ENCODE results near the gene ICA1.

DNA sequence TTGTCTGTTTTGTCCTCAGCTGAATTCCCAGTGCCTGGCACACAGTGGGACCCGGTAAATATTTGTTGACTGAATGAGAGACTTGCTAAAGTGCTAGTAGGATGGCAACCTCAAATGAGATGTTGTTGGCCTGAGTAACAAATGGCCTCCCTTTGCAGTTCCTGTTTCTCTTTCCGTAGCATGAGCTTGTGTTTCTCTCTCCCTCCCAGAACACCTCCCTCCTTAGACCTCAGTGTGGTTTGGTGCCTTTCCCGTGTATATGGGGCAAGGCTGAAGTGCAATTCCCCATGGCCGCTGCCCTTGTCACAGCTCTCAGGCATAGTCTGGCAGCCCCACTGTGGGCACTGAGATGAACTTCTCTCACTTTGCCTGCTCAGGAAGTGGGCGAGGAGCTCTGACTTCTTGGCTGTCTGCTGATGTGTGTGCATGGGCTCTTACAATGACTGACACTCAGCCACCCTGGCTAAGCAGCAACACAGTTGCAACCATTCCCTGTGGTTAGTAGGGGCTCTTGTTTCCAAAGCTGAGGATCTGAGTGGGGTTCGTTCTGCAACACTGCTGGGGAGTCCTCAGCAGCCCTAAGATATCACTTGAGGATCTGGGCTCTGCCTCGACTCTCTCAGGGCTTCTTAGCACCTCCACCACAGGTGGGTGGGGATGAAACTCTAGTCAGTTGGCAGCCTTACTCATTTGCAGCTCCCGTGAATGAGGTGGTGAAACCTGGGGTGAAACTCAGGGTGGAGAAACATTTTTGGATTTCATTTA, 136.1 kb downstream of the ICA1 start:
- TF ChIP-seq POLR2A (IDR thresholded peaks at IDR 0.05; ENCODE audit: low read length), result no peak
- TF ChIP-seq, protein P1, sequence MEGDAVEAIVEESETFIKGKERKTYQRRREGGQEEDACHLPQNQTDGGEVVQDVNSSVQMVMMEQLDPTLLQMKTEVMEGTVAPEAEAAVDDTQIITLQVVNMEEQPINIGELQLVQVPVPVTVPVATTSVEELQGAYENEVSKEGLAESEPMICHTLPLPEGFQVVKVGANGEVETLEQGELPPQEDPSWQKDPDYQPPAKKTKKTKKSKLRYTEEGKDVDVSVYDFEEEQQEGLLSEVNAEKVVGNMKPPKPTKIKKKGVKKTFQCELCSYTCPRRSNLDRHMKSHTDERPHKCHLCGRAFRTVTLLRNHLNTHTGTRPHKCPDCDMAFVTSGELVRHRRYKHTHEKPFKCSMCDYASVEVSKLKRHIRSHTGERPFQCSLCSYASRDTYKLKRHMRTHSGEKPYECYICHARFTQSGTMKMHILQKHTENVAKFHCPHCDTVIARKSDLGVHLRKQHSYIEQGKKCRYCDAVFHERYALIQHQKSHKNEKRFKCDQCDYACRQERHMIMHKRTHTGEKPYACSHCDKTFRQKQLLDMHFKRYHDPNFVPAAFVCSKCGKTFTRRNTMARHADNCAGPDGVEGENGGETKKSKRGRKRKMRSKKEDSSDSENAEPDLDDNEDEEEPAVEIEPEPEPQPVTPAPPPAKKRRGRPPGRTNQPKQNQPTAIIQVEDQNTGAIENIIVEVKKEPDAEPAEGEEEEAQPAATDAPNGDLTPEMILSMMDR (IDR thresholded peaks at IDR 0.05), result no peak
- no peak for TF ChIP-seq MYC (IDR thresholded peaks at IDR 0.05; ENCODE audit: borderline replicate concordance, low read length)
- no peak for TF ChIP-seq EHMT2 (IDR thresholded peaks at IDR 0.05; ENCODE audit: low read depth)
- TF ChIP-seq, protein P2, sequence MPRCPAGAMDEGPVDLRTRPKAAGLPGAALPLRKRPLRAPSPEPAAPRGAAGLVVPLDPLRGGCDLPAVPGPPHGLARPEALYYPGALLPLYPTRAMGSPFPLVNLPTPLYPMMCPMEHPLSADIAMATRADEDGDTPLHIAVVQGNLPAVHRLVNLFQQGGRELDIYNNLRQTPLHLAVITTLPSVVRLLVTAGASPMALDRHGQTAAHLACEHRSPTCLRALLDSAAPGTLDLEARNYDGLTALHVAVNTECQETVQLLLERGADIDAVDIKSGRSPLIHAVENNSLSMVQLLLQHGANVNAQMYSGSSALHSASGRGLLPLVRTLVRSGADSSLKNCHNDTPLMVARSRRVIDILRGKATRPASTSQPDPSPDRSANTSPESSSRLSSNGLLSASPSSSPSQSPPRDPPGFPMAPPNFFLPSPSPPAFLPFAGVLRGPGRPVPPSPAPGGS (IDR thresholded peaks at IDR 0.05), result no peak
- TF ChIP-seq, protein P3, sequence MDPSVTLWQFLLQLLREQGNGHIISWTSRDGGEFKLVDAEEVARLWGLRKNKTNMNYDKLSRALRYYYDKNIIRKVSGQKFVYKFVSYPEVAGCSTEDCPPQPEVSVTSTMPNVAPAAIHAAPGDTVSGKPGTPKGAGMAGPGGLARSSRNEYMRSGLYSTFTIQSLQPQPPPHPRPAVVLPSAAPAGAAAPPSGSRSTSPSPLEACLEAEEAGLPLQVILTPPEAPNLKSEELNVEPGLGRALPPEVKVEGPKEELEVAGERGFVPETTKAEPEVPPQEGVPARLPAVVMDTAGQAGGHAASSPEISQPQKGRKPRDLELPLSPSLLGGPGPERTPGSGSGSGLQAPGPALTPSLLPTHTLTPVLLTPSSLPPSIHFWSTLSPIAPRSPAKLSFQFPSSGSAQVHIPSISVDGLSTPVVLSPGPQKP (IDR thresholded peaks at IDR 0.05; ENCODE audit: low read depth, low read length), result no peak
- TF ChIP-seq, protein P4, sequence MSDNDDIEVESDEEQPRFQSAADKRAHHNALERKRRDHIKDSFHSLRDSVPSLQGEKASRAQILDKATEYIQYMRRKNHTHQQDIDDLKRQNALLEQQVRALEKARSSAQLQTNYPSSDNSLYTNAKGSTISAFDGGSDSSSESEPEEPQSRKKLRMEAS (IDR thresholded peaks at IDR 0.05), result no peak
- TF ChIP-seq NFE2L2 (conservative IDR thresholded peaks at IDR 0.05; ENCODE audit: low read length), result no peak
- TF ChIP-seq, protein P5, sequence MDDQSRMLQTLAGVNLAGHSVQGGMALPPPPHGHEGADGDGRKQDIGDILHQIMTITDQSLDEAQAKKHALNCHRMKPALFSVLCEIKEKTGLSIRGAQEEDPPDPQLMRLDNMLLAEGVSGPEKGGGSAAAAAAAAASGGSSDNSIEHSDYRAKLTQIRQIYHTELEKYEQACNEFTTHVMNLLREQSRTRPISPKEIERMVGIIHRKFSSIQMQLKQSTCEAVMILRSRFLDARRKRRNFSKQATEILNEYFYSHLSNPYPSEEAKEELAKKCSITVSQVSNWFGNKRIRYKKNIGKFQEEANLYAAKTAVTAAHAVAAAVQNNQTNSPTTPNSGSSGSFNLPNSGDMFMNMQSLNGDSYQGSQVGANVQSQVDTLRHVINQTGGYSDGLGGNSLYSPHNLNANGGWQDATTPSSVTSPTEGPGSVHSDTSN (IDR thresholded peaks at IDR 0.05), result no peak
